H1 (cell line): Measurements from ENCODE around the gene TEAD1. TPM values are rescaled to one million over a fixed set of nuclear protein-coding genes. Genes with fewer than 3 reads are reported as not detected.

Source experiments
- CTCF ChIA-PET: fragments of 300-600 bp; sonication (Branson Sonifier 250); formaldehyde crosslinking; loops from one replicate; lab custom pipeline; 2021; ENCODE audit not compliant: partially characterized antibody; lab: Charles Lee
- POLR2A ChIA-PET: fragments of 300-600 bp; sonication (Branson Sonifier 250); formaldehyde crosslinking; loops from one replicate; lab custom pipeline; 2021; ENCODE audit warnings: inconsistent platforms; ENCODE audit not compliant: partially characterized antibody; lab: Charles Lee
- DNase-seq, 2 experiments: peaks; one replicate each; pipeline versions ENCODE4 v3.0.0 to v3.0.0-alpha.2; 2010 to 2022; ENCODE audit warnings: low spot score in 2 of 2, low read depth in 1 of 2, mixed read lengths in 1 of 2
- FAIRE-seq: peaks from 2 replicates; lab custom pipeline; 2011; peaks lifted over from hg19 to GRCh38; lab: Jason Lieb, UNC
- H2AFZ ChIP-seq: 2 replicates; pipeline ENCODE4 v1.8.1; 2012; ENCODE audit warnings: low read length, inconsistent platforms
- H2AK5ac ChIP-seq: 2 replicates; pipeline ENCODE4 v1.6.1; 2013; ENCODE audit warnings: low read depth, low read length
- H2BK120ac ChIP-seq: replicated peaks from 2 replicates; pipeline ENCODE3; 2013; ENCODE audit warnings: low read depth, low read length, inconsistent platforms
- H2BK12ac ChIP-seq: 2 replicates; pipeline ENCODE4 v1.6.1; 2013; ENCODE audit warnings: low read depth, low read length
- H2BK15ac ChIP-seq: 2 replicates; pipeline ENCODE4 v1.6.1; 2013; ENCODE audit warnings: low read length
- H2BK20ac ChIP-seq: 2 replicates; pipeline ENCODE4 v1.6.1; 2013; ENCODE audit warnings: low read length
- H2BK5ac ChIP-seq: 2 replicates; pipeline ENCODE4 v1.6.1; 2013; ENCODE audit warnings: low read depth, low read length
- H3K14ac ChIP-seq: 2 replicates; pipeline ENCODE4 v1.6.1; 2013; ENCODE audit warnings: inconsistent platforms; ENCODE audit not compliant: insufficient read length
- H3K18ac ChIP-seq: 2 replicates; pipeline ENCODE4 v1.6.1; 2013; ENCODE audit warnings: low read length; ENCODE audit errors: extremely low read depth
- H3K23ac ChIP-seq: 2 replicates; pipeline ENCODE4 v1.6.1; 2013; ENCODE audit warnings: inconsistent platforms; ENCODE audit not compliant: insufficient read length
- H3K23me2 ChIP-seq: 2 replicates; pipeline ENCODE4 v1.6.1; 2013; ENCODE audit warnings: low read depth, low read length
- H3K27ac ChIP-seq: 2 replicates; pipeline ENCODE4 v1.6.1; 2011; ENCODE audit warnings: low read depth, low read length, inconsistent platforms
- H3K27me3 ChIP-seq, 4 experiments: replicated peaks in 1 of 4; 1 replicate in 1 of 4; 2 replicates in 3 of 4; pipeline versions ENCODE4 v1.6.1 to v1.8.1; 2011 to 2013; ENCODE audit warnings: low read length in 3 of 4, mild to moderate bottlenecking in 3 of 4, inconsistent platforms in 2 of 4, mixed read lengths in 2 of 4, moderate library complexity in 1 of 4; ENCODE audit not compliant: control insufficient read depth in 3 of 4, insufficient read depth in 3 of 4; ENCODE audit errors: extremely low read depth in 1 of 4
- H3K36me3 ChIP-seq, 4 experiments: 2 replicates each; pipeline versions ENCODE4 v1.6.1 to v1.8.1; 2011 to 2013; ENCODE audit warnings: mild to moderate bottlenecking in 4 of 4, low read length in 3 of 4, moderate library complexity in 2 of 4, control low read depth in 1 of 4, inconsistent platforms in 1 of 4; ENCODE audit not compliant: insufficient read depth in 4 of 4, control insufficient read depth in 2 of 4
- H3K4ac ChIP-seq: replicated peaks from 2 replicates; pipeline ENCODE3; 2013; ENCODE audit warnings: low read length, low read depth, mixed read lengths, inconsistent platforms; ENCODE audit not compliant: insufficient read length
- H3K4me1 ChIP-seq, 4 experiments: replicated peaks in 1 of 4; 1 replicate in 1 of 4; 2 replicates in 3 of 4; pipeline versions ENCODE4 v1.6.1 to v1.8.1; 2011 to 2013; ENCODE audit warnings: low read length in 3 of 4, inconsistent platforms in 2 of 4, mixed read lengths in 1 of 4; ENCODE audit not compliant: insufficient read depth in 4 of 4, control insufficient read depth in 3 of 4
- H3K4me2 ChIP-seq, 2 experiments: 2 replicates each; pipeline versions ENCODE4 v1.6.1 to v1.8.1; 2011 to 2013; ENCODE audit warnings: low read depth in 2 of 2, low read length in 2 of 2, control low read depth in 1 of 2, inconsistent platforms in 1 of 2, mild to moderate bottlenecking in 1 of 2; ENCODE audit not compliant: insufficient read depth in 1 of 2
- H3K4me3 ChIP-seq, 4 experiments: fragments of 200-600, 300-600 bp in 1 of 4; sonication (generic), shearing (Covaris generic), sonication (Bioruptor Twin) in 1 of 4; 2 replicates each; pipeline versions ENCODE4 v1.5.1 to v1.8.1; 2011 to 2016; ENCODE audit warnings: low read length in 4 of 4, low read depth in 3 of 4, control low read depth in 2 of 4, inconsistent platforms in 2 of 4, mild to moderate bottlenecking in 2 of 4, mixed read lengths in 1 of 4, moderate library complexity in 1 of 4; ENCODE audit not compliant: insufficient read depth in 2 of 4; ENCODE audit errors: extremely low read depth in 1 of 4
- H3K56ac ChIP-seq: replicated peaks from 2 replicates; pipeline ENCODE3; 2013; ENCODE audit warnings: low read depth, mild to moderate bottlenecking, mixed read lengths, low read length, inconsistent platforms; ENCODE audit not compliant: insufficient read length
- H3K79me1 ChIP-seq: 2 replicates; pipeline ENCODE4 v1.6.1; 2013; ENCODE audit warnings: low read depth, low read length, control low read depth
- H3K79me2 ChIP-seq, 2 experiments: 2 replicates each; pipeline versions ENCODE4 v1.6.1 to v1.8.1; 2012 to 2013; ENCODE audit warnings: low read length in 2 of 2, mild to moderate bottlenecking in 2 of 2, inconsistent platforms in 1 of 2; ENCODE audit not compliant: insufficient read depth in 2 of 2, control insufficient read depth in 1 of 2
- H3K9ac ChIP-seq, 4 experiments: replicated peaks in 1 of 4; 1 replicate in 1 of 4; 2 replicates in 3 of 4; pipeline versions ENCODE4 v1.6.1 to v1.8.1; 2011 to 2013; ENCODE audit warnings: low read depth in 3 of 4, low read length in 3 of 4, control low read depth in 2 of 4, mild to moderate bottlenecking in 2 of 4, moderate library complexity in 2 of 4, inconsistent platforms in 1 of 4; ENCODE audit errors: extremely low read depth in 1 of 4
- H3K9me3 ChIP-seq, 2 experiments: 2 replicates each; pipeline versions ENCODE4 v1.6.1 to v1.8.1; 2012 to 2013; ENCODE audit warnings: mild to moderate bottlenecking in 2 of 2, moderate library complexity in 2 of 2, control low read depth in 1 of 2, inconsistent platforms in 1 of 2, low read depth in 1 of 2, low read length in 1 of 2, mixed read lengths in 1 of 2; ENCODE audit not compliant: insufficient read depth in 2 of 2
- H4K20me1 ChIP-seq, 2 experiments: replicated peaks in 1 of 2; 2 replicates each; pipeline versions ENCODE3 to v1.8.1; 2011 to 2013; ENCODE audit warnings: inconsistent platforms in 2 of 2, low read length in 2 of 2, mild to moderate bottlenecking in 1 of 2; ENCODE audit not compliant: insufficient read depth in 2 of 2, control insufficient read depth in 1 of 2
- H4K5ac ChIP-seq: 2 replicates; pipeline ENCODE4 v1.6.1; 2013; ENCODE audit warnings: low read length, low read depth, mixed read lengths, inconsistent platforms; ENCODE audit not compliant: insufficient read length
- H4K8ac ChIP-seq: 2 replicates; pipeline ENCODE4 v1.8.0; 2013; ENCODE audit warnings: mild to moderate bottlenecking, moderate library complexity, low read length, inconsistent platforms; ENCODE audit not compliant: insufficient read depth; ENCODE audit errors: extremely low read depth
- H4K91ac ChIP-seq: replicated peaks from 2 replicates; pipeline ENCODE3; 2013; ENCODE audit warnings: low read length, mixed read lengths, inconsistent platforms; ENCODE audit not compliant: insufficient read length
- BCL11A ChIP-seq, 2 experiments: IDR thresholded peaks; one replicate each; pipeline ENCODE4 v1.6.1; 2011; ENCODE audit warnings: low read depth in 2 of 2, low read length in 2 of 2, mild to moderate bottlenecking in 2 of 2
- EP300 ChIP-seq, 2 experiments: IDR thresholded peaks; 1 replicate in 1 of 2; 2 replicates in 1 of 2; pipeline ENCODE4 v1.6.1; 2011 to 2012; ENCODE audit warnings: low read depth in 2 of 2, low read length in 2 of 2, mild to moderate bottlenecking in 2 of 2, borderline replicate concordance in 1 of 2, inconsistent platforms in 1 of 2, moderate library complexity in 1 of 2
- GABPA ChIP-seq: IDR thresholded peaks from 2 replicates; pipeline ENCODE4 v1.6.1; 2011; ENCODE audit warnings: mild to moderate bottlenecking, low read length, moderate library complexity, borderline replicate concordance; ENCODE audit not compliant: insufficient read depth
- JUN ChIP-seq: IDR thresholded peaks from 2 replicates; pipeline ENCODE4 v1.6.1; 2011; ENCODE audit warnings: low read depth, mild to moderate bottlenecking, improper control_type of control experiment, low read length
- NRF1 ChIP-seq: IDR thresholded peaks from 2 replicates; pipeline ENCODE4 v1.6.1; 2011; ENCODE audit warnings: mild to moderate bottlenecking, low read depth, low read length, improper control_type of control experiment
- RBBP5 ChIP-seq: IDR thresholded peaks from 2 replicates; pipeline ENCODE4 v1.7.1; 2012; ENCODE audit warnings: low read depth, mild to moderate bottlenecking, inconsistent platforms, low read length, moderate library complexity, borderline replicate concordance
- RNF2 ChIP-seq: fragments of 200-900, 300-1000 bp; sonication (generic); IDR thresholded peaks from 2 replicates; pipeline ENCODE4 v1.7.1; 2016; ENCODE audit warnings: borderline replicate concordance, low read depth, mild to moderate bottlenecking, antibody characterized with exemption, low read length; ENCODE audit not compliant: poor library complexity, severe bottlenecking; ENCODE audit errors: missing control alignments
- SP1 ChIP-seq: IDR thresholded peaks from 2 replicates; pipeline ENCODE4 v1.6.1; 2011; ENCODE audit warnings: low read depth, low read length
- SRF ChIP-seq: IDR thresholded peaks from 2 replicates; pipeline ENCODE4 v1.6.1; 2011; ENCODE audit warnings: mild to moderate bottlenecking, low read depth, low read length, moderate library complexity
- SUZ12 ChIP-seq: fragments of 200-600 bp; sonication (generic); IDR thresholded peaks from 2 replicates; pipeline ENCODE4 v1.6.1; 2012; ENCODE audit warnings: mild to moderate bottlenecking, inconsistent platforms, low read length, moderate library complexity, mixed read lengths
- WGBS, 2 experiments: shearing (Covaris generic) in 1 of 2; methylation state at CpG; one replicate each; pipeline versions ENCODE4 v1.1.6 to v1.1.7; 2013 to 2015; ENCODE audit warnings: low lambda C conversion rate in 2 of 2, mixed read lengths in 2 of 2, inconsistent platforms in 1 of 2, low coverage in 1 of 2, missing lambda C conversion rate in 1 of 2; ENCODE audit not compliant: insufficient replicate concordance in 2 of 2, insufficient coverage in 1 of 2, insufficient read length in 1 of 2; ENCODE audit errors: extremely low coverage in 1 of 2, missing lambda C conversion rate in 1 of 2; 5-methylcytosine and 5-hydroxymethylcytosine counted together
- polyA plus RNA-seq, 7 experiments: library from polyadenylated mRNA; depleted of rRNA in 3 of 7; stranded (reverse) in 5 of 7; unstranded in 2 of 7; fragments of >200 nt in 5 of 7; fragments of 200-250 nt in 2 of 7; gene quantifications; 1 replicate in 5 of 7; 2 replicates in 1 of 7; 4 replicates in 1 of 7; pipeline versions ENCODE4 v1.2.1 to v1.2.3, GENCODE V29; 2011 to 2013; ENCODE audit warnings: missing spikeins in 2 of 7, mixed read lengths in 2 of 7
- total RNA-seq: library from RNA; stranded (reverse); fragmentation: NEBNext Ultra II Directional; extraction: Animal tissue kit (Norgen Biotek cat#: 25700); gene quantifications from 2 replicates; pipeline ENCODE4 v1.2.1, GENCODE V29; 2021

The TEAD1 gene
- total and polyA plus RNA-seq, 2 of the 8 experiments (the other 6 are each of a cell fraction or from before 2014, with no cell fraction given) = 15.6 to 67.4 TPM

DNA sequence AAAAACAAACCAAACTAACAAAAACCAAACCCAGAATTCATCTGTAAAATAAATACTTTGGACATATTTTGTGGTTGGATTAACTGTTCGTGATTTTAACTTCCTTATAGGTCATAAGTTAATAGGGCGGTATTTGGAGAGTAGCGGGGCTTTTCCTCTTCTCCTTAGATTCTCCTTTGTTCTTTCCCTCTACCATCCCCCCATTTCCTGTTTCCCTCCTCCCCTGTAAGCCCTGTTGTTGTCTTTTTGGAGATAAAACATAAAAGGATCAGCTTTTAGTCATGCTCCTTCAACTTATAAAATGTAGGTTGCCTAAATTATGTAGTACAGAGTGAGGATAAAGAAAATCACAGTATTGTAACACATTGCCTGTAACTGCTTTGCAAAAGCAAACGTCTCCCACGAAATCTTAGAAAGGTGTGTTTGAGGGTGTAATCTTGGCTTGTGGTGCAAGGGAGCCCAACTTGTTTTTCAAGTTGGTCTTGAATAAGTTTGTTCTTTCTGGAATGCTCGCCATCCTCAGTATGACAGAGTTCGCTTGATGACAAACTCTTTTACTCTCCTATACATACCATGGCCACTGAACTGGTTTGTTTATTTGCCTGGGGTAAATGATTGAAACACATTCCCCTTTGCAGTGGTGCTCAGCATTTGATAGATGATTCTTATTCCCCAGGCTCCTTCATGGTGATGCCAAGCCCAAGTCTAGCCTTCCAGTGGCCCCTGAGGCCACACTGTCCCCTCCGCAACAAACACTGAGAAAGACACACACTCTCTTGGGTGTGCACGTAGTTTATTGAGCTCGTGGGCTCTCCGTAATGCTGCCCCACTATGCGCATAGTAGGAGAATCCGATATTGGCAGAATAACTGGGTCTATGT is 49.4 kb downstream of the TEAD1 start:
- no peak overlapping the region for H4K5ac ChIP-seq
- peaks cover 7 to 26% of the 10 kb centered on the region in 2 experiments for H4K20me1 ChIP-seq
- 37% methylated on average over 13 of the region's 13 CpGs; no CpG with 5 or more reads in 1 of the 2 experiments for WGBS, 2 experiments
- H2BK12ac ChIP-seq = peak overlapping the region; percentile 98
- H3K56ac ChIP-seq = no peak overlapping the region
- peak overlapping the region; percentile 49 for H2BK120ac ChIP-seq
- H4K8ac ChIP-seq = no peak overlapping the region
- no peaks in the 10 kb centered on the region; the same call in 1 of the 2 replicates for H3K23me2 ChIP-seq
- H2BK20ac ChIP-seq = peak overlapping the region; percentile 76; the same call in 1 of the 2 replicates
- ChIA-PET CTCF (no interaction called here), POLR2A (interaction anchor here (1.0 to 2.6 kb wide), 6 partner anchors 12 to 165 kb away, joined by 3 to 14 read pairs (median 4); no protein-coding TSS in a partner anchor)
- no peak overlapping the region for H2AFZ ChIP-seq
- H3K4me1 ChIP-seq = peaks cover 19 to 46% (median 29%) of the 10 kb centered on the region in 4 experiments; a peak in 6 of 7 replicates
- no peak overlapping the region for H3K23ac ChIP-seq
- peak overlapping the region; percentile 56 to 58 for H3K4me2 ChIP-seq
- H3K27ac ChIP-seq = peak overlapping the region; percentile 62
- peak overlapping the region in 2 of 4 experiments; percentile 31 to 38; a peak in 3 of 7 replicates for H3K9ac ChIP-seq
- H3K79me2 ChIP-seq = peaks cover 12 to 88% of the 10 kb centered on the region in 2 experiments
- H3K9me3 ChIP-seq = no peaks in the 10 kb centered on the region
- no peaks in the 10 kb centered on the region for H3K36me3 ChIP-seq
- peak overlapping the region; percentile 81 for H4K91ac ChIP-seq
- peak overlapping the region; percentile 98 for H2AK5ac ChIP-seq
- H2BK5ac ChIP-seq = peak overlapping the region; percentile 96; the same call in 1 of the 2 replicates
- peak overlapping the region; percentile 22 for H3K4ac ChIP-seq
- peaks cover 9% of the 10 kb centered on the region; the same call in 1 of the 2 replicates for H3K79me1 ChIP-seq
- no peaks in the 10 kb centered on the region for H3K27me3 ChIP-seq
- FAIRE-seq = no peak
- 0 out of 2 replicates have a peak overlapping the region, but pooled peaks have one; percentile 75 for H2BK15ac ChIP-seq
- no peak overlapping the region for H3K14ac ChIP-seq
- DNase-seq = no peak
- H3K4me3 ChIP-seq = peak overlapping the region in 3 of 4 experiments; percentile 1 to 38 (median 11); a peak in 3 of 8 replicates
- H3K18ac ChIP-seq = peak overlapping the region; percentile 81; the same call in 1 of the 2 replicates
- no peak for TF ChIP-seq RNF2
- no peak for TF ChIP-seq SRF
- no peak for TF ChIP-seq BCL11A (IDR thresholded peaks at IDR 0.05; ENCODE audit: low read depth in 2 of 2, low read length in 2 of 2)
- TF ChIP-seq SUZ12 = no peak
- 0 out of 3 replicates have a peak, but pooled peaks of 1 of the 2 experiments have one; percentile 16 for TF ChIP-seq EP300 (IDR thresholded peaks at IDR 0.05; ENCODE audit: borderline replicate concordance in 1 of 2, low read depth in 2 of 2, low read length in 2 of 2)
- TF ChIP-seq SP1 = peak; percentile 85
- no peak for TF ChIP-seq JUN
- no peak for TF ChIP-seq NRF1
- peak; percentile 98 for TF ChIP-seq RBBP5
- TF ChIP-seq GABPA = no peak
